GM21717 (cell line): Measurements from ENCODE around the gene TTLL8.

Source experiments
- ATAC-seq: cut with Tn5 transposase; IDR thresholded peaks from one replicate; pipeline ENCODE4 v1.9.1; 2021; ENCODE audit warnings: mild to moderate bottlenecking, moderate library complexity; ENCODE audit not compliant: unreplicated experiment

Gene TTLL8

GRCh38 chr22:50062509-50063135, 4.5 kb upstream of the TTLL8 start:
- ATAC-seq, result no peak

- no peak for ATAC-seq
Measured at GRCh38 chr22:50061824-50062355, 3.8 kb upstream of the TTLL8 start.

GRCh38 chr22:50061141-50061823, 3.2 kb upstream of the TTLL8 start:
- no peak for ATAC-seq

- no peak for ATAC-seq
Measured at GRCh38 chr22:50060441-50061140, 2.5 kb upstream of the TTLL8 start.

- ATAC-seq, result no peak
Measured at GRCh38 chr22:50059881-50060262, 1.8 kb upstream of the TTLL8 start.

- no peak for ATAC-seq
Measured at GRCh38 chr22:50058906-50059880, 1.1 kb upstream of the TTLL8 start.

GRCh38 chr22:50057278-50058060, 629 bp downstream of the TTLL8 start:
- ATAC-seq, result no peak

GRCh38 chr22:50056214-50056972, 1.7 kb downstream of the TTLL8 start:
- no peak for ATAC-seq

GRCh38 chr22:50053861-50054260, 4.2 kb downstream of the TTLL8 start:
- ATAC-seq, result no peak

- no peak for ATAC-seq
Measured at GRCh38 chr22:50051930-50052329, 6.2 kb downstream of the TTLL8 start.

- no peak for ATAC-seq
Measured at GRCh38 chr22:50049299-50050195, 8.6 kb downstream of the TTLL8 start.

- no peak for ATAC-seq
Measured at GRCh38 chr22:50048836-50049235, 9.3 kb downstream of the TTLL8 start.

- no peak for ATAC-seq
Measured at GRCh38 chr22:50048061-50048765, 9.9 kb downstream of the TTLL8 start.

- no peak for ATAC-seq
Measured at GRCh38 chr22:50047346-50047745, 10.8 kb downstream of the TTLL8 start.

- ATAC-seq, result no peak
Measured at GRCh38 chr22:50046481-50047245, 11.4 kb downstream of the TTLL8 start.

GRCh38 chr22:50046019-50046415, 12.1 kb downstream of the TTLL8 start:
- no peak for ATAC-seq
